IPS DF 4.7 (cell line): ENCODE results near the gene FAM184A.

Experiments used
- DNase-seq: peaks from one replicate; pipeline ENCODE4 v3.0.0-alpha.2; 2013; ENCODE audit warnings: low spot score; ENCODE audit errors: extremely low read depth

Gene FAM184A

GRCh38 chr6:118965843-118966370 lies 112.6 kb downstream of the FAM184A start:
- DNase-seq, result no peak

DNA sequence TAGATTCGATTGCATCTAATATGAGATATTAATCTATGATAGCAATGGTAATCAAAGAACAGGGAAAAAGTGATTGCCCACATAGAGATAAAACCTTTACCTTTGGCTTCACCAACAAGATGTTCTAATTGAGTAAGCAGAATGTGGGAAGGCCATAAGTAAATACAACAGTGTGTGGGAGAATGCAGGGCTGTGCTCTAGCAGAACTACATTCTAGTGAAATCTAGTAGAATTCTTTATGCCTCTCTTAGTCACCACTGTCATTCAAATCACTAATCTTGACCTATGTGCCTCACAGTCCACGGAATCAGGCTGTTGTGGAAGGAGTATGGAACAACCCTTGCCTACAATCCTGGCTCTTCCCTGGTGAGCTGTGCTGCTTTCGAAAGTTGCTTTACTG lies 113.1 kb downstream of the FAM184A start:
- DNase-seq, result no peak

DNA sequence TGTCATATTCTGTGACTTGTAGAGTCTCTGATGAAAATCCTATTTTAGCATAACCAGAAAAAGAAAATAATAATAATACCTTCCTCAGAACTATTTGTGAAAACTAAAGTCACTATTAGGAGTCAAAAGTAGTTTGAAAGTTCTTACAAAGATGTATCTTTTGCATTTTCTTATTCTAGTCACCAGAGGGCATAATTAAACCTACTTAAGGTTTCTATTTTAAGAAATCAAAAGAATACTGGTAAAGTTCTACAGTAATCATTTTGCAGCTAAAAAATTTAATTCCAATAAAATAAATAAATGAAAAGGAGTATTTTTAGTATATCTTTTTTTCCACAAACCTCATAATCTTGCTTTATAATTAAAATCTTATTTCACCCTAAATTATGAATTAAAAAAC lies 115.5 kb downstream of the FAM184A start:
- no peak for DNase-seq

DNA sequence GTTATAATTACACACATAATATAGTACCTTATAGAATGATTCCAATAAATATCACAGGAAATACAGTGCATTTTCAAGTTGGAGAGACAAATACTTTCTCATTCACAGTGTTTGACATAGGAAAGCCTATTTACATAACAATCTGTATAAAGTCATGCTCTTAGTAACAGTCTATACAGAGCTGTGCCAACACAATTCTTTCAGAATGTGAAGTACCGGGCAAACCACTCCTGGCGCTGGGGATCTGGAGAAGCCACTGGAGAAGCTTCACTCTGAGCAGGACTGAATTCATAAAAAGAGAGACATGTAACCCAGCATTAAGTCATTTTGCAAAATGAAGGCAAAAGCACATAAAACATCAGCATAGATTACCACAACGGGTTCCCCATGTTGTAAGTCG lies 118.6 kb downstream of the FAM184A start:
- DNase-seq, result no peak

- DNase-seq, result no peak
These were observed 125.1 kb downstream of the FAM184A start for GRCh38 chr6:118953391-118953790.

GRCh38 chr6:118952683-118953082 lies 125.8 kb downstream of the FAM184A start:
- DNase-seq, result no peak

DNA sequence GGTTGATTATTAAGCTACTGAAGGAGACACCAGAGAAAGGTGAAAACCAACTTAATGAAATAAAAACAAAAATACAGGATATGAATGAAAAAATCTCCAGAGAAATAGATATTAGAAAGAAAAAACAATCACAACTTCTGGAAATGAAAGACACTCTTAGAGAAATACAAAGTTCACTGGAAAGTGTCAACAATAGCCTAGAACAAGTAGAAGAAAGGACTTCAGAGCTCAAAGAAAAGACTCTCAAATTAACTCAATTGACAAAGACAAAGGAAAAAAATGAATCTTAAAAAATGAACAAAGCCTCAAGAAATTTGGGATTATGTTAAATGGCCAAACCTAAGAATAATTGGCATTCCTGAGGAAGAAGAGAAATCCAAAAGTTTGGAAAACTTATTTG lies 133.2 kb downstream of the FAM184A start:
- DNase-seq, result no peak

GRCh38 chr6:118940770-118941169 lies 137.7 kb downstream of the FAM184A start:
- no peak for DNase-seq

DNA sequence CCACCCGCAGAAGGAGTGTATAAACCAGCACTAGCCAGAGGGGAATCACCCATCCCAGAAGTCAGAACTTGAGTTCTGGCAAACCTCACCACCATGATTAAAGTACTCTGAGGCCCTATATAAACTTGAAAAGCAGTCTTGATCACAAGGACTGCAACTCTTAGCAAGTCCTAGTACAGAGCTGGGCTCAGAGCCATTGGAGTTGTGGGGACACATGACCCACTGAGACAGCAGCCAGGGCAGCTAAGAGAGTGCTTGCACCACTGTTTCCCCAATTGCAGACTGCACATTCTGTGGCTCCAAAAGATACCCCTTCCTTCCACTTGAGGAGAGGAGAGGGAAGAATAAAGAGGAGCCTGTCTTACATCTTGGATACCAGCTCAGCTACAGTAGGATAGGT lies 138.8 kb downstream of the FAM184A start:
- no peak for DNase-seq

DNA sequence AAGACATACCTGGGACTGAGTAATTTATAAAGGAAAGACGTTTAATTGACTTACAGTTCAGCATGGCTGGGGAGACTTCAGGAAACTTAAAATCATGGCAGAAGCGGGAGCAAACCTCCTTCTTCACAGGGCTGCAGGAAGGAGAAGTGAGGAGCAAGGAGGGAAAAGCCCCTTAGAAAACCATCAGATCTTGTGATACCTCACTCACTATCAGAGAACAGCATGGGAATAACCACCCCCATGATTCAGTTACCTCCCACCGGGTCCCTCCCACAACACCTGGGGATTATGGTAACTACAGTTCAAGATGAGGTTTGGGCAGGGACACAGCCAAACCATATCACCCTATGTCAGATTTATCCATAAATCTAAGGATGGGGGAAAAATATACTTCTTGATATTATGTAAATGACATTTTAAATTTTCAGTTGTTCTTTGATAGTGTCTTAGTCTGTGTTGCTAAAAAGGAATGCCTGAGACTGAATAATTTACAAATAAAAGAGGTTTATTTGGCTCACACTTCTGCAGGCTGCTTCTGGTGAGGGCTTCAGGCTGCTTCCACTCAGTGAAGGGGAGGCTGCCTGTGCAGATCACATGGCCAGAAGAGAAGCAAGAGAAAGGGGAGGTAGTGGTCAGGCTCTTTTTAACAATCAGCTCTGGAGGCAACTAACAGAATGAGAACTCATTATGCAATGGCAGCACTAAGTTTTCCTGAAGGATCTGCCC lies 142.3 kb downstream of the FAM184A start:
- DNase-seq, result no peak

DNA sequence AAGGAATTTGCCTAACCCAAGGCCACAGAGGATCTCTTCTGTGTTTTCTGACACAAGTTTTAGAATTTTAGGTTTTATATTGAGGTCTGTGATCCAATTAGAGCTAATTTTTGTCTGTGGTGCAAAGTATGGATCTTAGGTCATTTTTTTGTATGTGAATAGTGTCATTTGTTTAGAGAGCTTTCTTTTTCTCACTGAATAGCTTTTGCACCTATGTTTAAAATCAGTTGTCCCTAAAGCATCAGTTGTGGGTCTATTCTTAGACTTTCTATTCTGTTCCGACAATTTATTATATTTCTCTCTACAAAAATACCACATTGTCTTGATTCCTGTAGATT lies 143.2 kb downstream of the FAM184A start:
- DNase-seq, result no peak

DNA sequence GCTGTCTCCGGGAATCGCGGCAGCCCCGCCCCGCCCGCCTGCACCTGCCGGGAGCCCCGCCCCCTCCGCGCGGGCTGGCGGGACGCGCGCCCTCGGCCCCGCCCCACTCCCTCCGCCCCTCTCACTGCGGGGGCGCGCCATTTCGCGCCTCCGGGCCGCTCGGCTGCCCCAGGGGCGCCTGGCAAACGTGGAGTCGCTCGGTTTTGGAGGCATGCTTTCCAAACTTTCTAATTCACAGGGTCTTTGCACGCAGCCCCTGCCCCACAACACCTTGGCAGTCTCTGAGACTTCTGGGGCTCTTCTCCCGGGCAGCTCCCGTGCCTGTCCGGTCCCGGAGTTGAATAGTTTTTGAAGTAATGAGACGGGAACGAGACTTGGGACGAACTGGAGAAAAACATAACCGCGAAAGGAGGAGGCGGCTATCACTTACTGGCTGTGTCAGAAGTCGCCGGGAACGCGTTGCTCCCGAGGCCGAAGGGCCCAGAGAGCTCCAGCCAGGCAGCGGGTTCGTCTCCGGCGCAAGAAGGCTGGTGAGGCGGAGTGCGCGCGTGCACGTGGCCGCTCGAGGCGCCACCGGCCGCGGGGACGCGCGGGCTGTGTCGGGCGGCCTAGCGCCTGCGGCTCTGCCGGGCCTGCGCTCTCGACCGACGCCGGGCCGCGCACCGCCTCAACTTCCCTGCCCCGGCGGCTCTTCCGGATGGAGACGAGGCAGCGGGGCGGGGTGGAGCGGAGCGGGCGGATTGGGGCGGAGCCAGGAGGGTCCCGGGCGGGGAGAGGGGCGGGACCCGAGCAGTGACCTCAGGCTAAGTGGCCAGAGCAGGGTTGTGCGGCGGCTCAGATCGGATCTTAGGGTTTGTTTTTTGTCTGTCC lies 143.8 kb downstream of the FAM184A start, which contains the start of gene MCM9:
MCM9 (minus strand) TSS at position 699 of the 870 bp plus-strand sequence. CDS start 3,436 bp downstream, outside the sequence.
- peak; percentile 30 for DNase-seq

GRCh38 chr6:118933855-118934460 lies 144.5 kb downstream of the FAM184A start:
- no peak for DNase-seq

DNA sequence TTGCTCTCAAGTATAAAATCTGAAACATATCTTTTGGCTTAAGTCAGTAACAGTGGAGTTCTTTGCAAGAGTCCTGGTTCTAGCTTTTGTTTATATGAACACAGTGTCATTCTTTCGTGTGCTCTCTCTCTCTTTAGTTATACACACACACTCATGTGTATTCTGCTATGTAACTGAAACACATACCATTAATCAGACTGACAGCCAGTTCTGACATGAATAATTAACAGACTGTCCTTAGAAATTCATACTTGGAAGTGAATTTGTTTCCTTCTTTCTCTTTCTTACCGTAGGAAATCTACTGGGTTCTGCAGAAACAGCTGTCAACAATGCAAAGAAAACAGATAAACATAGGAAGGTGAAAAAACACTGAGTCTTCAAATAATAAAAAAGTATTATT lies 146.0 kb downstream of the FAM184A start:
- no peak for DNase-seq

DNA sequence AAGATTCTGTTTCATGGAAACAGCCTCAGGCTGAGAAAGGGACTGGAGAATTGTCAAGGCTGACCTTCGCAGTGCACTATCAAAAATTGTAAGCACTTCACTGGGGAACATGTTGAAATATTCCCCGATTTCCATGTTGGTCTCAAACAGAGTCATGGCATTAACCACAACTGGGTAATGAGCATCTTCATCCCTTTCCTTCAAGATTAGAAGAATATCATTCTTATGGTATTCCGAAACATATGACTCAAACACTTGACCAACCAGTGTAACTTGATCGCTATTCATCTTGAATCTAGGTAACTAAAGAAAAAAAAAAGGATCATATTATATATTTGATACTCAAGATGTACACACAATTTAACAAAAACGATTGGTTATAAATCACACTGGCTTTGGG lies 147.0 kb downstream of the FAM184A start:
- no peak for DNase-seq

DNA sequence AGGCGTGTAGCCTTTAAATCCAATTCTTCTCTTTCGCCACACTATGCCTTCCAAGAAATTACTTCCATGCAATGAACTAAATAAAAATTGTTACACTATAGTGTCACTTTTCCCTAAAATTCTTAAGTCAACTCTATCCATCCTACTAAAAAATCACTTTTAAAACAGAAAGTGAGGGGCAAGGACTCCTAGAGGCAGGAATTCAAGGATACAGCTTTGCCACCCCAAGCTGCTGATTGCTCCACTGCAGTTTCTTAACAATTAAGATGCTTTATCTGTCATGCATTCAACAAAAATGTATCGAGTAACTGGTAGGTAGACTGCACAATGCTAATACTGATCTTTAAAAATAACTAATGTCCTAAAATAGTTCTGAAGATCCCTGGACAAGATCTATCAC lies 147.8 kb downstream of the FAM184A start:
- no peak for DNase-seq

DNA sequence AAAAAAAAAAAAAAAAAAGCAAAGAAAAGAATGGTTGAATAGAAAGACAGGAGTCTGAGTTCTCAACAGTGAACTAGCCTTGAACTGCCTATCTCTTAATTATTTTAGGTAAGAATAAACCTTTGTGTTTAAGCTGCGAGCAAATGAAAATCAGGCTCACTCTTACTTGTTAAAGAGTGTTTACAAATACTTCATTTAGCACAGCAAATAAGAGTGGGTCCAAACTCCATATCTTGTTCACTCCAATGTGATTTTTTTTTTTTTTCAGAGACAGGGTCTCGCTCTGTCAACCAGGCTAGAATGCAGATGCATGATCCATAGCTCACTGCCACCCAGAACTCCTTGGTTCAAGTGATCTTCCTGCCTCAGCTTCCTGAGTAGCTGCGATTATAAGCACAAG lies 155.4 kb downstream of the FAM184A start:
- no peak for DNase-seq

GRCh38 chr6:118921084-118921483 lies 157.4 kb downstream of the FAM184A start:
- DNase-seq, result no peak

- no peak for DNase-seq
These were observed 160.1 kb downstream of the FAM184A start for GRCh38 chr6:118918329-118918725.

GRCh38 chr6:118917546-118918328 lies 160.7 kb downstream of the FAM184A start:
- no peak for DNase-seq

DNA sequence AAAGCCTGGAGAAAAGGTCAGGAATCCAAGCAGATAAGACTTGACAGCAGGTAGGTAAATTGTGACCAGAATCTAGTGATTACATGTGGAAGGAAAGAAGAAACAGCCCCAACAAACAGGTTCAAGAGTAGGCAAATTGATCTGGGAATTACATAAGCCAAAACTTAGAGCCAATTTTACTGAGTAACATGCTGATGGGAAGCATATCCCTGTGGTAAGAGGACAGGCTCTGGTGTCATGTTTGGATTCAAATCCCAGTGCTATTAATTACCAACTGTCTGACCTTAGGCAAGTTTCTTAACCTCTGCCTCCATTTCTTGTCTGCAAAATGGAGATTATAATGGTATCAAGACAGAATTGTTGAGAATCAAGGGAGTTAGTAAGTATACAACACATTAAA lies 163.9 kb downstream of the FAM184A start:
- no peak for DNase-seq
